ENCODE results near the gene CD47. TPM values are rescaled to one million over a fixed set of nuclear protein-coding genes. Genes with fewer than 3 reads are reported as not detected.

CD47 gene
- 32.2 and 40.6 TPM in 2 replicates for total RNA-seq

GRCh38 chr3:108090701-108091497 lies at the start of gene CD47:
Gene CD47 (minus strand): TSS chr3:108091031. CDS start chr3:108090908, 123 bp downstream.

Other genes with a start within 250 kb of the CD47 start
- gene IFT57, start 131.4 kb upstream of the CD47 start, total RNA-seq: 21.6 and 38.8 TPM in 2 replicates
- gene HHLA2, start 205.5 kb upstream of the CD47 start, total RNA-seq: 0.26 TPM in 1 of 2 replicates, not detected in the other

Measured in epithelial cell of alveolus of lung (primary cell).